Nephron progenitor cell (in vitro differentiated cells): ENCODE data around the gene FMNL2.

Source experiments
- DNase-seq: peaks from one replicate; pipeline ENCODE4 v3.0.0; 2021
- H3K27ac Mint-ChIP-seq: 2 replicates; pipeline ENCODE4 v1.8.0; 2021; ENCODE audit warnings: mild to moderate bottlenecking, moderate library complexity, mixed read lengths
- H3K27me3 Mint-ChIP-seq: 2 replicates; pipeline ENCODE4 v1.8.0; 2021; ENCODE audit warnings: mild to moderate bottlenecking, low read depth, mixed read lengths; ENCODE audit not compliant: poor library complexity
- H3K36me3 Mint-ChIP-seq: 2 replicates; pipeline ENCODE4 v1.8.0; 2021; ENCODE audit warnings: low read depth, mixed read lengths
- H3K4me1 Mint-ChIP-seq: 2 replicates; pipeline ENCODE4 v1.8.0; 2021; ENCODE audit warnings: mixed read lengths
- H3K4me3 Mint-ChIP-seq: 2 replicates; pipeline ENCODE4 v1.8.0; 2021; ENCODE audit warnings: mild to moderate bottlenecking, moderate library complexity, mixed read lengths
- H3K9me3 Mint-ChIP-seq: 2 replicates; pipeline ENCODE4 v1.8.0; 2021; ENCODE audit warnings: mild to moderate bottlenecking, moderate library complexity, mixed read lengths
- TF ChIP-seq, protein P1 (sequence below): fragments of 200-600 bp; sonication (generic); IDR thresholded peaks from 2 replicates; pipeline ENCODE4 v1.5.0; 2021; ENCODE audit warnings: antibody characterized with exemption

FMNL2 gene

DNA sequence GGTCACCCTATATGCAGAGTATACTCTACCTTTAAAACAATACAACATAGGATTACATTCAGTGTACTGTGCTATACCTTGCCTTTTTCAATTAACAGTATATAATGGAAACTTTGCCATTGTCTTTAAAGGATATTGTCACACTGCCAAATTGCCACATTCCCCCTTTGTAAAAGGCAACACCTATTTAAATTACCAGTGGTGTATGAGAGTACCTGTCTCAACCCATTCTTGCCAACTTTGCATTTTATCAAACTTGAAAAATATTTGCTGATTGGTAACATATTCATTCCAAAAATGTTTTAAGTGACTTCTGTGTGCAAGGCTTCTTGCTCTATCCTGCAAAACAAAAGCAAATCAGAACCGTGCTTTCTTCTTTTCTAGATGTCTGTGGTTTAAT is 92.9 kb downstream of the FMNL2 start:
- TF ChIP-seq, protein P1, sequence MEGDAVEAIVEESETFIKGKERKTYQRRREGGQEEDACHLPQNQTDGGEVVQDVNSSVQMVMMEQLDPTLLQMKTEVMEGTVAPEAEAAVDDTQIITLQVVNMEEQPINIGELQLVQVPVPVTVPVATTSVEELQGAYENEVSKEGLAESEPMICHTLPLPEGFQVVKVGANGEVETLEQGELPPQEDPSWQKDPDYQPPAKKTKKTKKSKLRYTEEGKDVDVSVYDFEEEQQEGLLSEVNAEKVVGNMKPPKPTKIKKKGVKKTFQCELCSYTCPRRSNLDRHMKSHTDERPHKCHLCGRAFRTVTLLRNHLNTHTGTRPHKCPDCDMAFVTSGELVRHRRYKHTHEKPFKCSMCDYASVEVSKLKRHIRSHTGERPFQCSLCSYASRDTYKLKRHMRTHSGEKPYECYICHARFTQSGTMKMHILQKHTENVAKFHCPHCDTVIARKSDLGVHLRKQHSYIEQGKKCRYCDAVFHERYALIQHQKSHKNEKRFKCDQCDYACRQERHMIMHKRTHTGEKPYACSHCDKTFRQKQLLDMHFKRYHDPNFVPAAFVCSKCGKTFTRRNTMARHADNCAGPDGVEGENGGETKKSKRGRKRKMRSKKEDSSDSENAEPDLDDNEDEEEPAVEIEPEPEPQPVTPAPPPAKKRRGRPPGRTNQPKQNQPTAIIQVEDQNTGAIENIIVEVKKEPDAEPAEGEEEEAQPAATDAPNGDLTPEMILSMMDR = no peak
- no peak overlapping the region for H3K27ac Mint-ChIP-seq
- H3K4me1 Mint-ChIP-seq = peaks cover 54% of the 10 kb centered on the region
- no peak overlapping the region for H3K4me3 Mint-ChIP-seq
- H3K36me3 Mint-ChIP-seq = no peaks in the 10 kb centered on the region
- H3K9me3 Mint-ChIP-seq = no peaks in the 10 kb centered on the region
- H3K27me3 Mint-ChIP-seq = no peaks in the 10 kb centered on the region
- no peak for DNase-seq

DNA sequence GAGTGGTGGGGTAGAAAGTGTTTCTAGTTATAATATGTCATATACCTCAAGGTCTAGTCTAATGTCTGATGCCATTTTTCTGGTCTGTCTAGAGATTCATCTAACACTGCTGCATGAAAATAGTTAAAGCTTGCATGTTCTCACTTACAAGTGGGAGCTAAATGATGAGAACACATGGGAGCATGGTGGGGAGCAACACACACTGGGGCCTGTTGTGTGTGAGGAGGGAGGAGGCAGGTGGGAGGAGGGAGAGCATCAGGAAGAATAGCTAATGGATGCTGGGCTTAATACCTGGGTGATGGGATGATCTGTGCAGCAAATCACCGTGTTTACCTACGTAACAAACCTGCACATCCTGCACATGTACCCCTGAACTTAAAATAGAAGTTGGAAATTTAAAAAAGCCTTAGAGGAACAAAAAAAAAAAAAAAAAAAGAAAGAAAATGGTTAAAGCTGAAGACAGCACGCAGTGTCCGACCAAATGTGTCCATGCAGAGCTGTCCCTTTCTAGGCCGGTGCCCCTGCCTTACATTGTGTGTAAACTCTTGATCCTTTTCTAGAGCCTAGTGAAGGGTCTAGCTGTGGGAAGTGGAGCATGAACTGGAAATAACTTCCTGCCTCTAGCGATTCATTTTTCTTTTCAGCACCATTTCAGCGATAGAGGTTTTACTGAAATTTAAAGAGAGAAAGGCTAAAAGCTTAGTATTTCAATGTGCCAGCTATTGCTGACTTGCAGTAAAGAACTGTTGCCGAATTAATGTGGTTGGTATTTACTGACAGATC is 94.0 kb downstream of the FMNL2 start:
- TF ChIP-seq, protein P1 = no peak
- no peaks in the 10 kb centered on the region for H3K36me3 Mint-ChIP-seq
- H3K9me3 Mint-ChIP-seq = no peaks in the 10 kb centered on the region
- no peak for DNase-seq
- H3K4me1 Mint-ChIP-seq = peaks cover 65% of the 10 kb centered on the region
- H3K27ac Mint-ChIP-seq = peak overlapping the region; percentile 91
- no peak overlapping the region for H3K4me3 Mint-ChIP-seq
- no peaks in the 10 kb centered on the region for H3K27me3 Mint-ChIP-seq

DNA sequence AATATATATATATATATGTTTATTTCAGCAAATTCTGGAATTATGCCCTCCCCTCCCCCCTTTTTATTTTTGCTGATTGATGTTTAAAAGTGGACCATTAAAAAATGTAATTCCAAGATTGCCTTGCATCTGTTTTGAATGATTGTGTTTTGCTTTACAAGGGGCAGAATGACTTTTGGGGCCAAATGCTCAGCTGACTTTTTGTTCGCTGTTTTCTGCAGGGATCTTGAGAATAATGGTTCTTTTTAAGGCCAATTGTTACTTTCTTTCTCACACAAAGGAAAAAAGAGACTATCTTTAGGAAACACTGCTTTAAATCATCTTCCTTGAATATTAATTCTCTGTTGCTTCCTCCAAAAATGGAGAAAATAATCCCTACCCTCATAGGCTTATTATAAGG is 95.9 kb downstream of the FMNL2 start:
- Mint-ChIP-seq H3K36me3 (no peaks in the 10 kb centered on the region), H3K4me3 (no peak overlapping the region), H3K27ac (no peak overlapping the region), H3K9me3 (no peaks in the 10 kb centered on the region), H3K4me1 (peaks cover 62% of the 10 kb centered on the region), H3K27me3 (no peaks in the 10 kb centered on the region)
- no peak for DNase-seq
- TF ChIP-seq, protein P1 = no peak

DNA sequence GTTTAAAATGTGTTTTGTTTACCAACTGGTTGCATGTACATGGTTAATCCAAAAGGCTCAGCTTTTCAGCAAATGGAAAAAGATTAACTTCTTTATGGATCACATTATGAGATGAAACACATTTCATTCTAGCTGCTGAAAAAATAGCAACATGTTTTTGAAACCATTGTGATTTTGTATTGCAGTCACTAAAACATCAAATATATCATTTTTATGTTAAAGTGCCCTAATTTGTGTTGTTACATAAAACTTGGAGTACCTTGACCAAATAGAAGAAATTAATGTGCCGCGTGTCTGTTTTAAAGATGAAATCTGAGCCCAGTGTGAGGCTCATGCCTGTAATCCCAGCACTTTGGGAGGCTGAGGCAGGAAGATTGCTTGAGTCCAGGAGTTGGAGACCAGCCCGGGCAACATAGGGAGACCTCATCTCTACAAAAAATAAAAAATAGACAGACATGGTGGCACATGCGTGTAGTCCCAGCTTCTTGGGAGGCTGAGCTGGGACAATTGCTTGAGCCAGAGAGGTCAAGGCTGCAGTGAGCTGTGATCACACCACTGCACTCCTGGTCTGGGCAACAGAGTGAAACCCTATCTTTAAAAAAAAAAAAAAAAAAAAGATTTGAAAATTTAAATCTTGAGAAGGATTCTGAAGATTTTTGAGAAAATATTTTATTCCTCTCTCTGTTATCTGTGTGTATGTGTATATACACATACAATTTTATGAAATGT is 96.6 kb downstream of the FMNL2 start:
- Mint-ChIP-seq H3K27me3 (no peaks in the 10 kb centered on the region), H3K27ac (peak overlapping the region; percentile 96), H3K9me3 (no peaks in the 10 kb centered on the region), H3K4me1 (peaks cover 56% of the 10 kb centered on the region), H3K4me3 (peak overlapping the region; percentile 15), H3K36me3 (no peaks in the 10 kb centered on the region)
- TF ChIP-seq, protein P1 = no peak
- DNase-seq = no peak

DNA sequence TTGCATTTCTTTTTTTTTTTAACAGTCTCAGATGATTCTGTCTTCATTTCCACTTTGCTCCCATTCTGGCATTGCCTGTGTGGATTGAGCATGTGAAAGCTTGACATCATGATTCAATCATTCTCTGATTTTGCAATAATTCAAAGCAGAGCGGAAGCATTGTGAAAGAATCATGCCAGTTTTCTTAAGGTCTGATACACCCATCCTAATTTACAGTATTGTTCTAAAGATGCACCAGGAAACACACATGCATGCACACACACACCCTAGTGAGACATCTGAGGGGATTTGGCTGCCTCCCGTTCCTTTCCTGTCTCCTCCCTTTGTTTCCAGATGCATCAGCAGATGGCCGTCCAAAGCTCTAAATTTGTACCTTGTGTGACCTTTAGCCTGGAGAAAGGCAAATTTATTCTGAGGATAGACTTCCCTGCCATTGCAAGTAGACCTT is 97.3 kb downstream of the FMNL2 start:
- H3K27ac Mint-ChIP-seq = peak overlapping the region; percentile 96
- no peak for DNase-seq
- peak overlapping the region; percentile 31 for H3K4me3 Mint-ChIP-seq
- no peaks in the 10 kb centered on the region for H3K27me3 Mint-ChIP-seq
- TF ChIP-seq, protein P1 = no peak
- H3K9me3 Mint-ChIP-seq = no peaks in the 10 kb centered on the region
- H3K36me3 Mint-ChIP-seq = no peaks in the 10 kb centered on the region
- H3K4me1 Mint-ChIP-seq = peaks cover 56% of the 10 kb centered on the region
